ENCODE results near the gene NFASC.

DNA sequence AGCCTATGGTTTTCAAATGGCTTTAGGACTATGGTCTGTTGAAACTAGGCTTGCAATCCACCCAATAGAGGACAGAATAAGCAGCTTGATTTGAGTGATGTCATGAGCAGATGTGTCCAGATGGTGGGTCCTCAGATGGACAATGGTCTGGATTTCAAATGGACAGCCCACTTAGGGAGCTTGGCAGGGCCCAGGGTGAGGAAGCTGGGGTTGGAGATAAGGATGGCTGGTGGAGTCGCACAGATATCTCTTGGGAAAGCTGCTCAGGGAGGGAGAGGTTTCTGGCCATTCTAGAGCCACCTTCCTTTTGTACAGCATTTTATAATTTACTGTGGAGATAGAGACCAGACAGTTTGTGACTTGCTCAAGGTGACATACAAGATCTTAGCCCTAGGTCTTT lies 55.0 kb downstream of the NFASC start:
- TF ChIP-seq CTCF (IDR thresholded peaks at IDR 0.05) (no peak), POLR2AphosphoS5 (IDR thresholded peaks at IDR 0.05) (no peak), POLR2A (IDR thresholded peaks at IDR 0.05) (no peak), EP300 (IDR thresholded peaks at IDR 0.05) (no peak)
